HG03575 (cell line): ENCODE measurements around the gene TMEM38B.
A peak's percentile ranks its signal among the peaks of the same experiment; 100 is the strongest.
"Not testable (repeated sequence)": the region's sequence is repeated elsewhere in the genome, so short reads cannot be mapped to it uniquely, and the experiment has no call there.

Experiments used
- ATAC-seq: cut with Tn5 transposase; IDR thresholded peaks from one replicate; pipeline ENCODE4 v1.9.1; 2021; ENCODE audit not compliant: unreplicated experiment, insufficient number of reproducible peaks, low FRiP score; ENCODE audit errors: extremely low read depth

Gene TMEM38B

GRCh38 chr9:105679257-105680022 lies 14.9 kb upstream of the TMEM38B start:
- ATAC-seq = no peak

- ATAC-seq = no peak
These were observed 13.0 kb upstream of the TMEM38B start for GRCh38 chr9:105681313-105681712.

- ATAC-seq = no peak
These were observed 12.6 kb upstream of the TMEM38B start for GRCh38 chr9:105681724-105682123.

- no peak for ATAC-seq
These were observed 10.6 kb upstream of the TMEM38B start for GRCh38 chr9:105683688-105684275.

GRCh38 chr9:105686936-105687335 lies 7.4 kb upstream of the TMEM38B start:
- ATAC-seq = no peak

GRCh38 chr9:105690742-105691141 lies 3.6 kb upstream of the TMEM38B start:
- ATAC-seq = no peak

GRCh38 chr9:105693435-105694189 lies 729 bp upstream of the TMEM38B start:
- ATAC-seq = peak; percentile 8

GRCh38 chr9:105694848-105695581 lies 674 bp downstream of the TMEM38B start:
- peak; percentile 32 for ATAC-seq

GRCh38 chr9:105696219-105696793 lies 2.0 kb downstream of the TMEM38B start:
- no peak for ATAC-seq

GRCh38 chr9:105697871-105698270 lies 3.5 kb downstream of the TMEM38B start:
- no peak for ATAC-seq

GRCh38 chr9:105698348-105698870 lies 4.1 kb downstream of the TMEM38B start:
- ATAC-seq = no peak

- no peak for ATAC-seq
These were observed 6.3 kb downstream of the TMEM38B start for GRCh38 chr9:105700668-105701067.

- no peak for ATAC-seq
These were observed 6.8 kb downstream of the TMEM38B start for GRCh38 chr9:105701145-105701544.

GRCh38 chr9:105702207-105702606 lies 7.9 kb downstream of the TMEM38B start:
- no peak for ATAC-seq

- ATAC-seq = not testable (repeated sequence)
These were observed 9.3 kb downstream of the TMEM38B start for GRCh38 chr9:105703638-105704037.

GRCh38 chr9:105706156-105706555 lies 11.8 kb downstream of the TMEM38B start:
- no peak for ATAC-seq

GRCh38 chr9:105708405-105708804 lies 14.1 kb downstream of the TMEM38B start:
- no peak for ATAC-seq

- ATAC-seq = no peak
These were observed 16.3 kb downstream of the TMEM38B start for GRCh38 chr9:105710638-105711037.

- ATAC-seq = no peak
These were observed 17.5 kb downstream of the TMEM38B start for GRCh38 chr9:105711867-105712266.
